GM21576 (cell line): ENCODE data around the gene GUCD1.
"Not testable (repeated sequence)": the region's sequence is repeated elsewhere in the genome, so short reads cannot be mapped to it uniquely, and the experiment has no call there.

Experiments used
- ATAC-seq: cut with Tn5 transposase; IDR thresholded peaks from one replicate; pipeline ENCODE4 v1.9.1; 2021; ENCODE audit warnings: mild to moderate bottlenecking, moderate library complexity; ENCODE audit not compliant: unreplicated experiment

GUCD1 gene

GRCh38 chr22:24532075-24532474 is 22.9 kb downstream of the GUCD1 start:
- no peak for ATAC-seq

- ATAC-seq: not testable (repeated sequence)
These were observed 24.0 kb downstream of the GUCD1 start for GRCh38 chr22:24530968-24531367.

- no peak for ATAC-seq
These were observed 25.0 kb downstream of the GUCD1 start for GRCh38 chr22:24529898-24530297.

GRCh38 chr22:24526191-24526590 is 28.7 kb downstream of the GUCD1 start:
- no peak for ATAC-seq

- peak; percentile 77 for ATAC-seq
These were observed 29.4 kb downstream of the GUCD1 start for GRCh38 chr22:24525416-24526037.

GRCh38 chr22:24523873-24524272 is 31.1 kb downstream of the GUCD1 start:
- no peak for ATAC-seq

GRCh38 chr22:24521791-24522245 is 33.1 kb downstream of the GUCD1 start:
- ATAC-seq: no peak

GRCh38 chr22:24519496-24519895 is 35.4 kb downstream of the GUCD1 start:
- no peak for ATAC-seq

GRCh38 chr22:24518771-24519485 is 36.0 kb downstream of the GUCD1 start:
- no peak for ATAC-seq

- ATAC-seq: no peak
These were observed 36.7 kb downstream of the GUCD1 start for GRCh38 chr22:24518228-24518627.

- no peak for ATAC-seq
These were observed 37.5 kb downstream of the GUCD1 start for GRCh38 chr22:24517446-24517845.

GRCh38 chr22:24516301-24516737 is 38.6 kb downstream of the GUCD1 start:
- no peak for ATAC-seq

GRCh38 chr22:24515027-24515338 is 40.0 kb downstream of the GUCD1 start:
- no peak for ATAC-seq

- no peak for ATAC-seq
These were observed 40.5 kb downstream of the GUCD1 start for GRCh38 chr22:24514241-24515026.

- no peak for ATAC-seq
These were observed 41.3 kb downstream of the GUCD1 start for GRCh38 chr22:24513378-24514240.

- no peak for ATAC-seq
These were observed 42.9 kb downstream of the GUCD1 start for GRCh38 chr22:24512043-24512442.

- no peak for ATAC-seq
These were observed 44.0 kb downstream of the GUCD1 start for GRCh38 chr22:24510637-24511625.

- ATAC-seq: no peak
These were observed 47.2 kb downstream of the GUCD1 start for GRCh38 chr22:24507716-24508115.

- ATAC-seq: no peak
These were observed 48.0 kb downstream of the GUCD1 start for GRCh38 chr22:24506802-24507438.
